Measurements from ENCODE around the gene ADPGK. TPM values are rescaled to one million over a fixed set of nuclear protein-coding genes. Genes with fewer than 3 reads are reported as not detected.

The ADPGK gene
- total RNA-seq, 2 donors from 2014 or later: 52.0 to 68.6 TPM

DNA sequence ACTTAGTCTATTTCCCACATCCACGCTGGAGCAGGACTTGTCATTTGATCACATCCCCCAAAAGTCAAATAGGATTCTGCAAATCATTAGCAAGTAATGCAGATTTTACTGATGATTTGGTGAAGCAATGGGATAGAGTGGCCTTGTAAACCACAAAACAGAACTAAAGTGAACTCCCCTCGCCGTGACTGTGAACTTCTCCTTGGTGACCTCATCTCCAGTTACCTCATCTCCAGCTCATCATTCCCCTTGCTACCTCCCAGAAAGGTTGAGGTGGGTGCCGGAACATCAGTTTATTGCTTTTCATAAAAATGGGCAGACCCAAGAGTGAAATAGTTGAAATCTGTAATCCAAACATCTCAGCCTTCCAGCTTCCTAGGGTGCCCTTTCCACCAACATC lies 36.7 kb upstream of the ADPGK start:
- H3K9me3 Mint-ChIP-seq: no peaks in the 10 kb centered on the region
- Histone ChIP-seq H3K27ac (ENCODE audit: low read depth, low read length) (no peak overlapping the region), H3K27me3 (ENCODE audit: control insufficient read depth, insufficient read depth, low read length, poor library complexity, severe bottlenecking) (peaks cover 54% of the 10 kb centered on the region), H3K4me1 (ENCODE audit: control insufficient read depth, insufficient read depth, low read length) (no peaks in the 10 kb centered on the region), H3K36me3 (ENCODE audit: control insufficient read depth, insufficient read depth, low read length) (no peaks in the 10 kb centered on the region), H3K9me3 (ENCODE audit: control insufficient read depth, low read length) (no peaks in the 10 kb centered on the region), H3K4me3 (ENCODE audit: low read length) (no peak overlapping the region), H3K9ac (ENCODE audit: extremely low read depth, low read length, poor library complexity, severe bottlenecking) (no peak overlapping the region)
- no peak overlapping the region for H3K27ac Mint-ChIP-seq
- peaks cover 50% of the 10 kb centered on the region for H3K27me3 Mint-ChIP-seq (ENCODE audit: insufficient read depth)
- TF ChIP-seq, protein P1, sequence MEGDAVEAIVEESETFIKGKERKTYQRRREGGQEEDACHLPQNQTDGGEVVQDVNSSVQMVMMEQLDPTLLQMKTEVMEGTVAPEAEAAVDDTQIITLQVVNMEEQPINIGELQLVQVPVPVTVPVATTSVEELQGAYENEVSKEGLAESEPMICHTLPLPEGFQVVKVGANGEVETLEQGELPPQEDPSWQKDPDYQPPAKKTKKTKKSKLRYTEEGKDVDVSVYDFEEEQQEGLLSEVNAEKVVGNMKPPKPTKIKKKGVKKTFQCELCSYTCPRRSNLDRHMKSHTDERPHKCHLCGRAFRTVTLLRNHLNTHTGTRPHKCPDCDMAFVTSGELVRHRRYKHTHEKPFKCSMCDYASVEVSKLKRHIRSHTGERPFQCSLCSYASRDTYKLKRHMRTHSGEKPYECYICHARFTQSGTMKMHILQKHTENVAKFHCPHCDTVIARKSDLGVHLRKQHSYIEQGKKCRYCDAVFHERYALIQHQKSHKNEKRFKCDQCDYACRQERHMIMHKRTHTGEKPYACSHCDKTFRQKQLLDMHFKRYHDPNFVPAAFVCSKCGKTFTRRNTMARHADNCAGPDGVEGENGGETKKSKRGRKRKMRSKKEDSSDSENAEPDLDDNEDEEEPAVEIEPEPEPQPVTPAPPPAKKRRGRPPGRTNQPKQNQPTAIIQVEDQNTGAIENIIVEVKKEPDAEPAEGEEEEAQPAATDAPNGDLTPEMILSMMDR (conservative IDR thresholded peaks at IDR 0.05): no peak
- H3K4me1 Mint-ChIP-seq: peaks cover 15% of the 10 kb centered on the region
- H3K36me3 Mint-ChIP-seq (ENCODE audit: low read depth): no peaks in the 10 kb centered on the region
- H3K4me3 Mint-ChIP-seq: no peak overlapping the region
- WGBS, 2 experiments (ENCODE audit: insufficient coverage in 1 of 2, insufficient read length in 1 of 2): 89 to 91% methylated on average over 4 of the region's 4 CpGs
- no peak for DNase-seq

DNA sequence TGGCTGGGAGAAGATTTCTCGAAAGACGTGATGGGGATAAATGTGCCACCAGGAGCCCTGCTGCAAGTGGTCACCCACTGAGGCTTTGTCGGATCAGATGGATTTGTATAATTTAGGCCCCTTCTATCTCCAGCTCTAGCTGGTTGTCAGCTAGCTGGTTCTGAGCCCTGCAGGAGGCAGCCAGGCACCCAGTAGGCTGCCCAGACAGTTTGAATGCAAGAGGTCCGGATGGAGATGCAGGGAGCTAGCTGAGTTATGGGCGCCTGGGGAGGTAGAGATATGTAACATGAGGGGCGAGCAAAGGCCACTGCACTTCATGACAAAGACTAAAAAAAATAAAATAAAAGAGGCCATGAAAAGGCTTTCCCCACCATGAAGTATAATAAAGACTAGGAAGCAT lies 35.1 kb upstream of the ADPGK start:
- no peaks in the 10 kb centered on the region for H3K36me3 ChIP-seq (ENCODE audit: control insufficient read depth, insufficient read depth, low read length)
- no peaks in the 10 kb centered on the region for H3K9me3 Mint-ChIP-seq
- H3K27me3 Mint-ChIP-seq (ENCODE audit: insufficient read depth): peaks cover 52% of the 10 kb centered on the region
- no peak overlapping the region for H3K27ac ChIP-seq (ENCODE audit: low read depth, low read length)
- no peaks in the 10 kb centered on the region for H3K4me1 ChIP-seq (ENCODE audit: control insufficient read depth, insufficient read depth, low read length)
- no peaks in the 10 kb centered on the region for H3K36me3 Mint-ChIP-seq (ENCODE audit: low read depth)
- no peak overlapping the region for H3K4me3 Mint-ChIP-seq
- no peak for DNase-seq
- no peaks in the 10 kb centered on the region for H3K9me3 ChIP-seq (ENCODE audit: control insufficient read depth, low read length)
- peaks cover 54% of the 10 kb centered on the region for H3K27me3 ChIP-seq (ENCODE audit: control insufficient read depth, insufficient read depth, low read length, poor library complexity, severe bottlenecking)
- no peak overlapping the region for H3K27ac Mint-ChIP-seq
- H3K9ac ChIP-seq (ENCODE audit: extremely low read depth, low read length, poor library complexity, severe bottlenecking): no peak overlapping the region
- TF ChIP-seq, protein P1 (conservative IDR thresholded peaks at IDR 0.05): no peak
- 79 to 80% methylated on average over 3 to 6 of the region's 6 CpGs for WGBS, 2 experiments (ENCODE audit: insufficient coverage in 1 of 2, insufficient read length in 1 of 2)
- peaks cover 15% of the 10 kb centered on the region for H3K4me1 Mint-ChIP-seq
- H3K4me3 ChIP-seq (ENCODE audit: low read length): no peak overlapping the region

DNA sequence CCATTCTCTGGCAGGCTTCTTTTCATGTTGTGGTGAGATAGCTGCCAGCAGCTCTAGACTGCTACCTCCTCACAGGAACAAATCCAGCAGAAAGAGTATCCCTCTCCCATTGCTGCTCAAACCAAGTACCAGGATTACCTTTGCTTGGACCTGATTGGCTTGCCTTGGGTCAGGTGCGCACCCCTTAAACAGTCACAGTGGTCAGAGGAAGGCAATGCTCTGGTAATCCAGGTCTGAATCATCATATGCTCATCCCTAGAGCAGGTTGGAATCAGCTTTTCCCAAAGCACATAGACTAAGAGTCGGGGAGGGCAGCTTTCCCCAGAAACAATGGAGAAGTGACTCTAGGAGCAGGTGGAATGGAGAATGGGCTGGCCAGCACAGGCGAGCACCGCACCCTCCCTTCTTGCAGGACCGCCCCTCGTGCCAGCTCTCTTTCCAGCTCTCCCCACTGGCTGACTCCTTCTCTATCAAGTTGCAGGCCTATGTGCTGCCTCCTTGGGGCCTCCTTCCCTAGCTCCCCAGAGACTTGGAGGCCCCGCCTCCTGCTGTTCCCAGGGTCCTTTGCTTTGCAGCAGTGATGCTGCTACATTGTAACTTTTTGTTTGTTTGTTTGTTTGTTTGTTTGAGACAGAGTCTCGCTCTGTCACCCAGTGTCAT lies 29.9 kb upstream of the ADPGK start:
- H3K36me3 ChIP-seq (ENCODE audit: control insufficient read depth, insufficient read depth, low read length): no peaks in the 10 kb centered on the region
- H3K4me1 Mint-ChIP-seq: peaks cover 2% of the 10 kb centered on the region
- H3K9me3 Mint-ChIP-seq: peaks cover 3% of the 10 kb centered on the region
- H3K4me3 ChIP-seq (ENCODE audit: low read length): no peak overlapping the region
- peaks cover 30% of the 10 kb centered on the region for H3K27me3 ChIP-seq (ENCODE audit: control insufficient read depth, insufficient read depth, low read length, poor library complexity, severe bottlenecking)
- no peaks in the 10 kb centered on the region for H3K36me3 Mint-ChIP-seq (ENCODE audit: low read depth)
- no peak overlapping the region for H3K27ac ChIP-seq (ENCODE audit: low read depth, low read length)
- no peak overlapping the region for H3K9ac ChIP-seq (ENCODE audit: extremely low read depth, low read length, poor library complexity, severe bottlenecking)
- H3K27me3 Mint-ChIP-seq (ENCODE audit: insufficient read depth): peaks cover 46% of the 10 kb centered on the region
- H3K27ac Mint-ChIP-seq: no peak overlapping the region
- peak; percentile 56 for DNase-seq
- H3K9me3 ChIP-seq (ENCODE audit: control insufficient read depth, low read length): peaks cover 4% of the 10 kb centered on the region
- H3K4me1 ChIP-seq (ENCODE audit: control insufficient read depth, insufficient read depth, low read length): no peaks in the 10 kb centered on the region
- TF ChIP-seq, protein P1 (conservative IDR thresholded peaks at IDR 0.05): no peak
- no peak overlapping the region for H3K4me3 Mint-ChIP-seq
- 50 to 79% methylated on average over 2 to 8 of the region's 8 CpGs for WGBS, 2 experiments (ENCODE audit: insufficient coverage in 1 of 2, insufficient read length in 1 of 2)

Measured in endodermal cell (in vitro differentiated cells).